Measurements from ENCODE around the gene ADGRG6.

Gene ADGRG6

DNA sequence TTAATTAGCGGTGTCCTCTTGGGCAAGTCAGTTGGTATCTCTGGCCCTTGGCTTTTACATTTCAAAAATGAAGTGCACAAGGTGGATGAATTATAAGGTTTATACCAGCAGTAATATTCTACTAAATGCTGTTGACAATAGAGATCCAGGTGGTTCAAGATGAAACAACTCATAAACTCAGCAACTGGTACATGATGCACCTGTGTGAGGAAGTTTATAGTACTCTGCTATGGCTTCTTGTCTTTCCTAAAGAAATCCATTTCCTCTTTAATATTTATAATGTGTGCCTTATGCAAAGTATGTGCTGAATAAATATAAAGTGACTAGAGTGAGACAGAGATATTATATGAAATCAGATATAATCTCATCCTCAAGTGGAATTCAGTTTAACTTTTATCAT, 48.5 kb downstream of the ADGRG6 start:
- no peak for DNase-seq

DNA sequence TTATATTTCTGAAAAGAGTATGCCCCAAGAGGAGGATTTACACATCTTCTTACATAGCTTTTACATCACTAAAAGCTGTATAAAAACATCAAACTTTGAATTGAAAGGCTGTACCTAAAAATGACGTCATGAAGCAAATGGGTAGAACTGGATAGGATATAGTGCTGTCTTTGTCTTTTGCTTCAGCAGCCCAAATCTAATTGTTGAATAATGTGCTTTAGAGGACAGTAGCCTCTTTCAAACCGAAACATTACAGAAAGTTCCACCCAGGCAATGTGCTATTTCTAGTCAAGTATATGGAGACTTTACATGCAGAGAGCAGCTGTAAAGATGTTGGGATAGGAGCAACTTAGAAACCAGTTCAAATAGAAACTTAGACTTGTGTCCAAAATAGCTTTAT, 51.9 kb downstream of the ADGRG6 start:
- DNase-seq = no peak

DNA sequence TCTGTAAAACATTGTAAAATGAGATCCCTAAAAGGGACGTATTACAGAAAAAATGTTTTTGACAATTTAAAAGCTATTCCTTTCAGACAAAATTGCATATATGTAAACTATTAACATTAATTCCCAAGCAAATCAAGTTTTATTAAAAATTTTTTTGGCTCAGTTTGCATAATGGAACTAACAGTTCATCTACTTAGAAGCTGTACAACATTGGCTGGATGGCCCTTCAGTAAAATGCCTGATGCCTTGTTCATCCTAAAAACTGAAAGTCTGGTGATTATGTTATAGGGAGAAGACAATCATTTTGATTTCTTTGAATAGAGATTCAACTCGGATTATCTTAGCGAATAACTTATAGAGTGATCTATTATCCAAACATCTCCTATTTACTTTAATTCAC, 52.8 kb downstream of the ADGRG6 start:
- DNase-seq = no peak

GRCh38 chr6:142355520-142356174, 53.8 kb downstream of the ADGRG6 start:
- no peak for DNase-seq

DNA sequence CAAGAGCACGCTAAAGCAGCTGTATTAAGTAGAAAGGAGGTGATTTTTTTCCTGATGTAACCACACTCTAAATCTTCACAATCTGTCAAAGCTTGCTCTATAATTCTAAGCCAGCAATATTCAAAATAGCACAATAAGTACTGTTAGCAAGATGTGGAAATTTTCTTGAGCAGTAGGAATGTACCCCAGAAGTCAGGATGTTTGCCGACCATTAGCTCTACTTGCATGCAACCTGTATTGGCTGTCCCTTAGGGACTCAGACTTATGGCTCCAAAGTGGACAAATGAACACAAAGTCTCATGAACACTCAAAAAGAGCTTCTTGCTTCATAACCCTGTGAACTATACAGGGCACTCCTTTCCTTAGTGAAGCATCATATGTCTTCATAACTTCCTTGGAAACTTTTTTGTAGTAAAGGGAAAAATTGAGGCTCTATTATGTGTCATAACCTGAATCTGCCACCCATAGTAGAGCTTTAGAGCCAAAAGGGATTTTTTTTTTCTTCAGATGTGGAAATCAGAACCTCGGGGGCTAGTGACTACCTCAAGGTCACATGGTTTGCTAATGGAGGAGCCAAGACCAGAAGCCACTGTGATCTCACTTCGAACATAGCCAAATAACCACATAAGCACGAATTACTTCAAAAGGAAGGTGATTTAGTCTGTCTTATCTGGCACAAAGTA, 54.5 kb downstream of the ADGRG6 start:
- DNase-seq = peak in 1 of 2 donors; percentile 5

GRCh38 chr6:142356884-142357225, 55.0 kb downstream of the ADGRG6 start:
- no peak for DNase-seq

DNA sequence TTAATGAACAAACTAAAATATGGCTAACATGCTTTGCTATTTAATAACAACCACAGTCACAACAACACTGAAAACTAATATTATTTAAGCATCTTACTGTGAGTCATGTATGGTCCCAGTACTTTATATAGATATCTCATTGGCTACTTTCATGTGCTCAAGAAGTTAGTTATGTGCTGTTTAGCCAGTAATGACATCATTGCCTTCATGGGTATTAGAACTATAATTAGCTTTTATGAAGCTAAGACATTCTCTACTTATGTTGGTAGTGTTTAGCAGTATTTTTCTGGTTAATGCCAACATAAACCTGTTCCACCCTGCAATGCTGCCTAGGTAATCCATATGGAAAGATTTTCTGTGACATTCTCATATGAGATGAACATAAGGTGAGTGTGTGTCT, 56.1 kb downstream of the ADGRG6 start:
- no peak for DNase-seq

- no peak for DNase-seq
These were observed 57.6 kb downstream of the ADGRG6 start for GRCh38 chr6:142359271-142359960.

DNA sequence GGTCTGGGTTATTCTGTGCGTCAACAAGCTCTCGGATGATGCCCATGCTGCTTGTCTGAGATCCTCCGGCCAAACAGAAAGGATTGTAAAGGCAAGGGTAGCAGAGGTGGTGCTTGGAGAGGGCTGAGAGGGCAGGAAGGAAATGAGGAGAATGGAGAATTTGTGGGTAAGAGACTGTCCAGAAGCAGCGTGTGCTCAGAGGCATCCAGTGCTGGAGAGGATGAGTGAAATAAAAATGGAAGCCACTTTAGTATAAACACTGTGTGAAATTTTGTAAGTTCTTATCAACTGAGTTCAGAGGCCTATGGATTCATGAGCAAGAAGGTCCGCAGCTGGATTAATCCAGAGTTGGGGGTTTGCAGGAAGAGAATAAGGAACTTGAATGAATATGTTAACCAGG, 59.5 kb downstream of the ADGRG6 start:
- no peak for DNase-seq

GRCh38 chr6:142361779-142362750, 60.3 kb downstream of the ADGRG6 start:
- peak in 1 of 2 donors; percentile 2 for DNase-seq

- no peak for DNase-seq
These were observed 65.3 kb downstream of the ADGRG6 start for GRCh38 chr6:142367061-142367460.

DNA sequence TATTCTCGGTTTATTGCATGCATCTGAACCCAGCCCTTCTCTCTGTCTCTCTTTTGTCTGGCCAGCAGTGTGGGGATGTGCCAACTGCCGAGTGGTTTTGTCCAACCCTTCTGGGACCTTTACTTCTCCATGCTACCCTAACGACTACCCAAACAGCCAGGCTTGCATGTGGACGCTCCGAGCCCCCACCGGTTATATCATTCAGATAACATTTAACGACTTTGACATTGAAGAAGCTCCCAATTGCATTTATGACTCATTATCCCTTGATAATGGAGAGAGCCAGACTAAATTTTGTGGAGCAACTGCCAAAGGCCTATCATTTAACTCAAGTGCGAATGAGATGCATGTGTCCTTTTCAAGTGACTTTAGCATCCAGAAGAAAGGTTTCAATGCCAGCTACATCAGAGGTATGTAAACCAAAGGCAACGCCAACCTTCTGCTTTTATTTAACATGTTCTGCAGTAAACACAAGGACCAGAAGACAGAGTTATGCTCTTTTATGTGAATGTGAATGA, 65.8 kb downstream of the ADGRG6 start:
- DNase-seq = no peak

- DNase-seq = no peak
These were observed 67.5 kb downstream of the ADGRG6 start for GRCh38 chr6:142369266-142369665.

DNA sequence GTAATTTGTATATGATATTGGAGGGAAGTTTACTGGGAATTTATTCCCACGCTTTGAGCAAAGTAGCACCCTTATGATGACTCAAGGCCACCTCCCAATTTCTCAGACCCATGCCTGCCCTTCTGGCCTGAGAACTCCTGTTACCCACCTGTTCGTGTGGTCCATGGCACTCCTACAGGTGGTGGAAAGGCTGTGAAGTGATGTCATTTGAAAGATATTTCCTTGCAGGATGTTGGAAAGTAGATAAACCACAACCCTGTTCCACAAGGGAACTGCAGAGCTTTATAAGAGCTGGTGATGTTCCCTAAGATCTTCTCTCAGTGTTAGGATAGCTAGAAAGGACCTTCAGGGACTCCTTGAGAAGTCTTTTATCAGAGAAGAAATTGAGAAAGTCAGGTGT, 70.5 kb downstream of the ADGRG6 start:
- DNase-seq = no peak

GRCh38 chr6:142373268-142374090, 71.7 kb downstream of the ADGRG6 start:
- DNase-seq = no peak

- no peak for DNase-seq
These were observed 72.4 kb downstream of the ADGRG6 start for GRCh38 chr6:142374091-142374770.

DNA sequence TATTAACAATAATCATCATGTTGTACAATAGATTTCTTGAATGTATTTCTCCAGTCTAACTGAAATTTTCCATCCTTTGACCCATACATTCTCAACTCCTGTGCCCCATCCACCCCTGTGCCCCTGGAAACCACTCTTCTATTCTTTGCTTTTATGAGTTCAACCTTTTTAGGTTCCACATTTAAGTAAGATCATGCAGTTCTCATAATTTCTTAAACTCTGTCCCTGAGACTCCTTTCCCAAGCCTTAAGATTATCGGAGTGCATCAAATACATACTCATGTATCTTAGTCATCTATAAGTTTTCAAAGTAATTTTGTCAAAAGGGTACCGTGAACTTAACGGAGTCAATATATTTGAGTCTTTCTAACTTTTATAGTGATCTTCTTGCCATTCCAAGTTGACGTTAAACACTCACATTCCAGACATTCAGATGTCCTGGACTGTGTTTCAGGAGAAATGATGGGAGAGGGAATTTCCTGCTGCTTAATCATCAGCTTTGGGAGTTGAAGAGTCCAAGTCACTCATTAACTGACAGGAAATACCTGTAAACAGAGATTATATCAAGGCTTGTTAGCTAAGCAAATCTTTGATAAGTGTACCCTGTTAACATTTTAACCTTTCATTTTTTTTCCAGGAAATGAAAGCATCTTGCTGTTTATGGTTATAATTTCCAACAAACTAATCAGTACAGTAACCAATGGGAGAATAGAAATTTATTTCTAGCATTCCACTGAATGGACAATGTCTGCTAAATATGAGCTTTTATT, 73.3 kb downstream of the ADGRG6 start:
- DNase-seq = no peak

GRCh38 chr6:142376115-142376514, 74.3 kb downstream of the ADGRG6 start:
- DNase-seq = no peak

DNA sequence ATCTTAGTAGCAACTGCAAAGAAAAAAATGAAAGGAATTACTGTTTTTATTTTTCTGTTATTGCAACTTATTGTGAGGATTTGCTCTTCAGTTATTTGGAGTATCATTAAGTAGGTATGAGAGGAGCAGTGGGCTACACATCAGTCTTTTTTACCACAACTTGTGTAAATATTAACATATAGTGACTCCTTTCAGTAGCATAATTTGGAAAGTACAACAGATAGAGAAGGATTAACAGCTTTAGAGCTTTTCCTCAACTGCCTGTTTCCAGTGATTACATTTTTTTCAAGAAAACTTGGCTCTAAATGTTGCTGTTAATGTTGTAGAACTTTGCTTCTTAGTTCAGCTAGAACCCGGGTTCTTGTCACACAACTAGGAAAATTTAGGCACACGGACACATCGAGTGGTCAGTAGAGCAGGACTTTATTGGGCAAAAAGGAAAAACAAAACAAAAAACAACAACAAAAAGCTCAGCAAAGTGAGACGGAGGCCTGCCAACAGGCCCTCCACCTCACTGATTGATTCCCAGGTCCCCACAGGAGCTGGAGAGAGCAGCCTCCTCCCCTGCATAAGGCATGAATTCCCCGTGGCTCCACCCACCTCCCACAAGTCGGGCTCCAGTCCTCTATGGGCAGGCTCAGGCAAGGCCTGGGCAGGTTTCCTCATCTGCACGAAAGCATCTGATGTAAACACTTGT, 75.1 kb downstream of the ADGRG6 start:
- DNase-seq = no peak

GRCh38 chr6:142377497-142377848, 75.7 kb downstream of the ADGRG6 start:
- DNase-seq = no peak

Data from inflammatory macrophage treated with lipopolysaccharide for 1 hour (primary cell).